Head of caudate nucleus (tissue), 42 donors: ENCODE data around the gene SMC1B.
"Not testable (repeated sequence)": the region's sequence is repeated elsewhere in the genome, so short reads cannot be mapped to it uniquely, and the experiment has no call there.

Experiments
- DNase-seq, 42 donors: peaks; one replicate each; pipeline versions ENCODE4 v3.0.0 to v3.0.0-alpha.2; 2020 to 2021; ENCODE audit warnings: mixed read lengths in 7 of 42
- intact Hi-C: fragments of 100-400 bp; cut with DNase I; formaldehyde crosslinking; loops from one replicate; pipeline ENCODE4 v1.15.0; 2022

Gene SMC1B

GRCh38 chr22:45413368-45414211 is at the start of gene SMC1B, which contains the start of gene RIBC2:
TSS of gene SMC1B (minus strand) at chr22:45413599. CDS start at chr22:45413567, 32 bp downstream.
TSS of gene RIBC2 (plus strand) at chr22:45413693. CDS start at chr22:45413887, 194 bp downstream.
- intact Hi-C loops = no loop called here
- peak; percentile 32 to 87 (median 66) for DNase-seq

GRCh38 chr22:45462034-45462655 is 48.7 kb upstream of the SMC1B start:
- intact Hi-C loops = no loop called here
- DNase-seq = no peak

- intact Hi-C loops = no loop called here
- DNase-seq = no peak
Observed at GRCh38 chr22:45460288-45461109, 47.1 kb upstream of the SMC1B start.

- intact Hi-C loops = no loop called here
Observed at GRCh38 chr22:45459235-45459634, 45.8 kb upstream of the SMC1B start.

DNA sequence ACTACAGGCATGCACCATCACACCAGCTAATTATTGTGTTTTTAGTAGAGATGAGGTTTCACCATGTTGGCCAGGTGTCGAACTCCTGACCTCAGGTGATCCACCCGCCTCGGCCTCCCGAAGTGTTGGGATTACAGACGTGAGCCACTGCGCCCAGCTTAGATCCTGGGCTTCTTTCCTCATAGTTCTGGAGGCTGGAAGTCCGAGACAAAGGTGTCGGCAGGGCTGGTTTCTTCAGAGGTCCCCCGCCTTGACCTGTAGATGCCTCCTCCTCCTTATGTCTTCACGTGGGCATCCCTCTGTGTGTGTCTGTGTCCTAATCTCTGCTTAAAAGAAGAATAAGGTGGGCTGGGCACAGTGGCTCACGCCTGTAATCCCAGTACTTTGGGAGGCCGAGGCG is 45.1 kb upstream of the SMC1B start:
- intact Hi-C loops = no loop called here
- DNase-seq = no peak

More at GRCh38 chr22:45459235-45459634, 45.8 kb upstream of the SMC1B start:
- no peak for DNase-seq

DNA sequence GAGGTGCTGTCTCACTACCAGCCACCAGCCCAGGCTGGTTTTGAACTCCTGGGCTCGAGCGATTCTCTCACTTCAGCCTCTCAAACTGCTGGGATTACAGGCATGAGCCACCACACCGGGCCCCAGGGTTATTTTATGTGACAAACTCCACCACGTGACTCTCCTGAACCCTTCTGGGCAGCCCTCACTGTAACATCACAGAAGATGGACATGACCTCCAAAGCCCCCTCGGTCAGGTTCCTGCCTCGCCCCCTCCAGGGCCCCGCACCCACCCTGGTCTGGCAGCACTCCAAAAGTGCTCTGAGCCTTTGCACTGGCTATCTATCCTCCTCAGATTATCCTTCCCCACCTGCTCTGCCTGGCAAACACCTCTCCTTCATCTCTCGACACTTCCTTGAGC is 43.4 kb upstream of the SMC1B start:
- intact Hi-C loops = no loop called here
- no peak for DNase-seq

DNA sequence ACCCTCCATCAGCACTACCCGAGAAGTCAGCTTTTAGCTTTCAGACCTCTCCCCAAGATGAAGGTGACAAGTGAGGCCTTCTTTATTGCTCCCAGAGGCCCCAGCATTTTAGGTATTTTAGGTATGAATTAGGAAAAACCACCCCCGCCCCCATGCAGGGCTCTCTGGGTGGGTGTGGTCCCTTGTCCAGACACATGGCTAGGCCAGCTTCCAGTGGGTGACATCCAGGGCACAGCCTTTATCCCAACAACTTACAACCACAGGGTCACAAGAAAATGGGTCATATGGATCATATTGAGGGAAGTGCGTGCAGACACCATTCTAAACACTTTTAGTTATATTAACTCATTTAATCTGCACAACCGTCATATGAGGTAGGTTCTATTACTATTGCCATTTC is 42.2 kb upstream of the SMC1B start:
- DNase-seq = no peak
- intact Hi-C loops = no loop called here

- intact Hi-C loops = no loop called here
- no peak for DNase-seq
Observed at GRCh38 chr22:45455212-45455611, 41.8 kb upstream of the SMC1B start.

- intact Hi-C loops = no loop called here
Observed at GRCh38 chr22:45454275-45454674, 40.9 kb upstream of the SMC1B start.

GRCh38 chr22:45453764-45454163 is 40.4 kb upstream of the SMC1B start:
- intact Hi-C loops = no loop called here
- DNase-seq = no peak

More at GRCh38 chr22:45454275-45454674, 40.9 kb upstream of the SMC1B start:
- no peak for DNase-seq

- no peak for DNase-seq
- intact Hi-C loops = no loop called here
Observed at GRCh38 chr22:45452565-45453379, 39.4 kb upstream of the SMC1B start.

DNA sequence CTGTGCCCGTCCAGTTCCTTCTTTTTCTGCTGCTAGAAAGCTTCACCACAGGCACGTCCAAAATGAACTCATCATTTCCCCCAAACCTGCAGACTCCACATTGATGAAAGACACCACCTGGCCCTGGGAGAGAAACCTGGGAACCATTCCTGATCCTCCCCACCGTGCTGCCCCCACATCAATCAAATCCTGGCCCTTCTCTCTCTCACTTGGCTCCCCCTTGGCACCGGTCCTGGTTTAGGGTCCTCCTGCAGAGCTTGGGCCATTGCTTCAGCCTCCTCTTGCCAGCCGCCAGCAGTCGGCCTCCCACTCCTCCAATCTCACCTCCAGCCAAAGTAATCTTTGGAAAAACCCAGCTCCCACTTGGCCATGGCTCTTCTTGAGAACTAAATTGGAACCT is 38.6 kb upstream of the SMC1B start:
- DNase-seq = no peak
- intact Hi-C loops = no loop called here

- intact Hi-C loops = no loop called here
- DNase-seq = no peak
Observed at GRCh38 chr22:45450921-45451651, 37.7 kb upstream of the SMC1B start.

- DNase-seq = no peak
- intact Hi-C loops = no loop called here
Observed at GRCh38 chr22:45450101-45450785, 36.8 kb upstream of the SMC1B start.

- DNase-seq, intact Hi-C loops: not testable (repeated sequence)
Observed at GRCh38 chr22:45449442-45449841, 36.0 kb upstream of the SMC1B start.

DNA sequence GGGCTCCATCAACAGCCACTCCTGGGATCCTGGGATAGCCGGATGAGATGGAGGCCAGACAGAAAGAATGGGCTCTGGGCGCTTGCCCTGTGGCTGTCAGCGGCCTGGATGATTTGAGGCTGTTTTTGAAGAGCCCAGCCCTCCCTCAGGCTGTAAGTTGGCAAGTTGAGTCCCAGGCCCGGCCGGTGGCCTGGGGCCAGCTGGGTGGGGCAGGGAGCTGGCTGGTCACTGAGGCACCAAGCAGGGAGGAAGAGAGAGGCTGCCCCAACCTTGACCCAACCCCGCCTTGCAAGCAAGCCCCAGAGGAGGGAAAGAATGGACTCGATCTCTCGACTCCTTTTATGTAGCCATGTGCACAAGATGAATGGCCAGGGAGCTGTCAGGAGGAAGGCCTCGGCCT is 35.0 kb upstream of the SMC1B start:
- no peak for DNase-seq
- intact Hi-C loops = no loop called here

- DNase-seq, intact Hi-C loops: not testable (repeated sequence)
Observed at GRCh38 chr22:45447596-45447995, 34.2 kb upstream of the SMC1B start.

- intact Hi-C loops = no loop called here
- DNase-seq = no peak
Observed at GRCh38 chr22:45446216-45446615, 32.8 kb upstream of the SMC1B start.
